ENCODE data around the gene IL11.

- TF ChIP-seq CTCF (IDR thresholded peaks at IDR 0.05 in 4 of 5, conservative IDR thresholded peaks at IDR 0.05 in 1 of 5) (no peak), POLR2A (IDR thresholded peaks at IDR 0.05) (no peak)
These were observed 29.1 kb downstream of the IL11 start for GRCh38 chr19:55341171-55341588.
